ENCODE results near the gene GPC4. TPM values are rescaled to one million over a fixed set of nuclear protein-coding genes. Genes with fewer than 3 reads are reported as not detected.

GPC4 gene
- total RNA-seq, 4 donors from 2014 or later = 8.5 to 17.4 (median 12.3) TPM

DNA sequence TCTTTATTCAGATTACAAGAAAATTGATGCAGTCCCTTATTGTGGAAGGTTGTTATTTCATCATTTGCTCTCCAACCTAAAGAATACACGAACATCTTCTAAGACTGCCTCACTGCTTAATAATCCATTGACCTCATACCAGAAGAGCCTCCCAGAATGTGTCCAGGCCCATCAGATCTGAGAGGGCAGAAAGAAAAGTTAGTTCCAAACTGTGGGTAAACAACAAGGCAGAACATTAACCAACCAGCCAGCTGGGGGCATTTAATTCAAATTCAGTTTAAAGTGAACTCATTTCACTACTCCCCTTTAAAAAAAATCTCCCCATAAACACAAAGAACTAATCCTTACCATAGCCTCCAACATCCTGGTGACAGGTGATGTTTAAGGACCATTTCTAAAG is 13.8 kb downstream of the GPC4 start:
- Histone ChIP-seq H3K9me3 (no peaks in the 10 kb centered on the region), H3K27ac (no peak overlapping the region), H3K4me3 (replicated peaks in 1 of 3) (no peak overlapping the region), H3K4me1 (peaks cover 0 to 9% of the 10 kb centered on the region in 2 donors), H3K27me3 (no peaks in the 10 kb centered on the region), H3K36me3 (no peaks in the 10 kb centered on the region)
- intact Hi-C loops (cut with DNase I) = no loop called here
- no peak for TF ChIP-seq POLR2A (IDR thresholded peaks at IDR 0.05)
- TF ChIP-seq, protein P1, sequence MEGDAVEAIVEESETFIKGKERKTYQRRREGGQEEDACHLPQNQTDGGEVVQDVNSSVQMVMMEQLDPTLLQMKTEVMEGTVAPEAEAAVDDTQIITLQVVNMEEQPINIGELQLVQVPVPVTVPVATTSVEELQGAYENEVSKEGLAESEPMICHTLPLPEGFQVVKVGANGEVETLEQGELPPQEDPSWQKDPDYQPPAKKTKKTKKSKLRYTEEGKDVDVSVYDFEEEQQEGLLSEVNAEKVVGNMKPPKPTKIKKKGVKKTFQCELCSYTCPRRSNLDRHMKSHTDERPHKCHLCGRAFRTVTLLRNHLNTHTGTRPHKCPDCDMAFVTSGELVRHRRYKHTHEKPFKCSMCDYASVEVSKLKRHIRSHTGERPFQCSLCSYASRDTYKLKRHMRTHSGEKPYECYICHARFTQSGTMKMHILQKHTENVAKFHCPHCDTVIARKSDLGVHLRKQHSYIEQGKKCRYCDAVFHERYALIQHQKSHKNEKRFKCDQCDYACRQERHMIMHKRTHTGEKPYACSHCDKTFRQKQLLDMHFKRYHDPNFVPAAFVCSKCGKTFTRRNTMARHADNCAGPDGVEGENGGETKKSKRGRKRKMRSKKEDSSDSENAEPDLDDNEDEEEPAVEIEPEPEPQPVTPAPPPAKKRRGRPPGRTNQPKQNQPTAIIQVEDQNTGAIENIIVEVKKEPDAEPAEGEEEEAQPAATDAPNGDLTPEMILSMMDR (IDR thresholded peaks at IDR 0.05) = no peak
- no peak for DNase-seq
- 20 to 59% methylated on average over 1 of the region's 1 CpG for WGBS, 2 donors

DNA sequence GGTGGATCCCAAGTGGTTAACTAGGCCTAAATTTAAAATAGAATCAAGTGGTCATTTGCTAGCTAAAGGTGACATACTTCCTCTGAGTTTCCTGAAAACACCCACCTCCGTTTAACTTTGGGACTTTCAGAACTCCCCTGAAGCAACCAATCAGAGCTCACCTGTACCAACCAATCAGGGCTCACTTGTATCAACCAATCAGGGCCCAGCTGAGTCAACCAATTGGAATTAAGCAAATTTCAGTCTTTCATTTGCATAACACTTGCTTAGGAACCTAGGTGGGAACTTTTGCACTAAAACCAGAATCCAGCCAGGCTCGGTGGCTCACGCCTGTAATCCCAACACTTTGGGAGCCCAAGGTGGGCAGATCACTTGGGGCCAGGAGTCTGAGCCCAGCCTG is 15.9 kb downstream of the GPC4 start:
- Histone ChIP-seq H3K27me3 (no peaks in the 10 kb centered on the region), H3K4me3 (replicated peaks in 1 of 3) (no peak overlapping the region), H3K9me3 (no peaks in the 10 kb centered on the region), H3K36me3 (no peaks in the 10 kb centered on the region), H3K27ac (no peak overlapping the region), H3K4me1 (peaks cover 0 to 9% of the 10 kb centered on the region in 2 donors)
- WGBS, 2 donors = 85 to 96% methylated on average over 1 to 3 of the region's 3 CpGs
- no peak for TF ChIP-seq POLR2A (IDR thresholded peaks at IDR 0.05)
- TF ChIP-seq, protein P1 (IDR thresholded peaks at IDR 0.05) = no peak
- intact Hi-C loops (cut with DNase I) = no loop called here
- DNase-seq = no peak

DNA sequence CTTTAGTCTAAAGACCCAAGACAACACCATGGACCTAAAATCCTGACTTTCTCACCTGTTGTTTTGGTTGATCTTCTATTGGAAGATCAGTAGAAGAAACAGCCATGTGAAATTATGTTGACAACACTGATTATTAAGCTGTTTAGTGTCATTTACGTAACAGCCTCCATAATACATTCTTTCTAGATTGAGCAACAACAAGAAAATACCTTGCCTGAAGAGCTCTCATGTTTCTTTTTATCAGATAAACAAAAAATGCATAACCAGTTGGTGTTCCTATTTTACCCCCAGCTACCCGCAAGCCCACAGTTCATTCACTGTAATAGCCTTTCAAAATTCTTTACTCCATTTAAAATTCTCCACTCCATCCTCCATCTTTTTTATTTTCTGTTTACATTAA is 20.5 kb downstream of the GPC4 start:
- no peaks in the 10 kb centered on the region for H3K27me3 ChIP-seq
- no peaks in the 10 kb centered on the region for H3K4me1 ChIP-seq
- no peak for TF ChIP-seq POLR2A (IDR thresholded peaks at IDR 0.05)
- TF ChIP-seq, protein P1 (IDR thresholded peaks at IDR 0.05) = no peak
- H3K9me3 ChIP-seq = no peaks in the 10 kb centered on the region
- intact Hi-C loops (cut with DNase I) = no loop called here
- no peak overlapping the region for H3K27ac ChIP-seq
- 94 to 98% methylated on average over 2 of the region's 2 CpGs for WGBS, 2 donors
- H3K4me3 ChIP-seq (replicated peaks in 1 of 3) = no peak overlapping the region
- DNase-seq = no peak
- H3K36me3 ChIP-seq = no peaks in the 10 kb centered on the region

DNA sequence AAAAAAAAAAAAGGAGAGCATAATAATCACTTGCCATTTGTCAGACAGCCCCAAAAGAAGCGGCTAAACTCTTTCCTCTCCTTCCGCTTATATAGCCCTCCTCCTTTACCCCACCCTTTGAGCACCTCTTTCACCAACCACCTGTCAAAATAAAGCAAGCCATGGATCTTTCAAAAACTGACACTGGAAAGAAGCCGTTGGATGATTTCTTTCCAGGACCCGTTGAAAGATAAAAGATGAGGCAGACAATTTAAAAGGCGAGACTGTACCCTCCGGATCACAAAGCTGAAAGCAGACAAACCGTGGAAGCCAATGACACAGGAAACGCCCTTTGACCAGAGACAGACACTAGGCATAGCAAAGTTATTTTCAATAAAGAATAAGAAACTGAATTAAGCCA is 22.6 kb downstream of the GPC4 start:
- no peak for DNase-seq
- Histone ChIP-seq H3K27ac (no peak overlapping the region), H3K9me3 (no peaks in the 10 kb centered on the region), H3K4me1 (no peaks in the 10 kb centered on the region), H3K36me3 (no peaks in the 10 kb centered on the region), H3K4me3 (replicated peaks in 1 of 3) (no peak overlapping the region), H3K27me3 (no peaks in the 10 kb centered on the region)
- intact Hi-C loops (cut with DNase I) = no loop called here
- 80 to 81% methylated on average over 8 of the region's 8 CpGs for WGBS, 2 donors
- TF ChIP-seq, protein P1 (IDR thresholded peaks at IDR 0.05) = no peak
- TF ChIP-seq POLR2A (IDR thresholded peaks at IDR 0.05) = no peak

DNA sequence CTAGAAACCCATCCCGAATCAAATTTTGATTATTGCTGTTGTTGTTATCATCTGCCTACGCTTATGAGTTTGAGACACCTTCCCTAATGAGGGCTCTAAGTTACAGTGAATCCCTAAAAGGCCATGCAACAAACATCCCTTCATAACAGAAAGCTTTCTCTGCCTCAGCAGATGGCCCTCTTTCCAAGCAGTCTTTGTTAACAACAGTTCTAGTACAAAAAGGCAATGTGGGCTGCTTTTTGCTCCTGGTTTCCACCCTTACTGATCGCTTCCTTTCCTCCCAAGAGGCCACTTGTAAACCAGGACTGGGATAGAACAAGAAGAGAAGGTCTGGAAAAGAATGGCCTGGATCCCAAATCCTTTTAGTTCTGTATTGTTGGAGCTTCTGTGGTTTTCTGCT is 24.2 kb downstream of the GPC4 start:
- DNase-seq = no peak
- no peak for TF ChIP-seq POLR2A (IDR thresholded peaks at IDR 0.05)
- TF ChIP-seq, protein P1 (IDR thresholded peaks at IDR 0.05) = no peak
- intact Hi-C loops (cut with DNase I) = no loop called here
- Histone ChIP-seq H3K36me3 (no peaks in the 10 kb centered on the region), H3K27me3 (no peaks in the 10 kb centered on the region), H3K27ac (no peak overlapping the region), H3K4me1 (no peaks in the 10 kb centered on the region), H3K9me3 (no peaks in the 10 kb centered on the region), H3K4me3 (replicated peaks in 1 of 3) (no peak overlapping the region)
- WGBS, 2 donors = 81 to 82% methylated on average over 3 of the region's 3 CpGs

Data from thyroid gland (tissue), 4 donors.